ENCODE data around the gene CCDC177.
A peak's percentile ranks its signal among the peaks of the same experiment; 100 is the strongest.

The CCDC177 gene

DNA sequence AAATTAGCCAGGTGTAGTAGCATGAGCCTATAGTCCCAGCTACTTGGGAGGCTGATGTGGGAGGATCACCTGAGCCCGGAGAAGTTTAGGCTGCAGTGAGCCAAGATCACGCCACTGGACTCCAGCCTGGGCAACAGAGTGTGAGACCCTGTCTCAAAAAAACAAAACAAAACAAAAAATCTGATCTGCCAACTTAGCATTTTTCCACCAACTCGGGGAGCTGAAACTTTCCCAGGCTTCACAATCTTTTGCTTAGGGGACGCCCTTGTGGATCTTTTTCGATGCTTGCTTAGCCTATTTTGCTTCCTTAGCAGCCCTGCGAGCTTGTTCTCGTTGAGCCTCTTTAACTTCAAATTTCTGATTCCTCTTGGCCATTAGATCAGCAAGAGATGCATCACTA, 13.8 kb downstream of the CCDC177 start:
- no peak for DNase-seq

DNA sequence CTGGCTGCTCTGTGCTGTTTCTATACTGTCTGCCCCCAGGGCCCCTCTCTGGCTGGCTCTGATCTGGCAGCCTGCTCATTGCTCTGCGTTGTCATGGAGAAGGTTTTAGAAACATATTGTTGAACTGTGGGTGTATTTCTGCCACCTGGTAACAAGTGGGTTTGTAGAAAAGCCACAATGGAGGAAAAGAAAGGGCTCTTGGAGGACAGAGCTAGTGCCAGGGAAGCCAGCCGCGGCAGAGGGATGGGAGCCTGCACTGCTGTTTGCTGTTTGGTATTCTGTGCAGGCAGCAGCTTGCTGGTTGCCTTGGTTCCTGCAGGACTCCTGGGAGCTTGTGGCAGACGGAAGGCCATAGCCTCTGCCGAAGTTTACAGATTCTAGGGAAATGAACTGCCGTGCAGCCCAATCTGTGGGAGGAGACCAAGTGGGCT, 15.1 kb downstream of the CCDC177 start:
- peak; percentile 73 for DNase-seq

DNA sequence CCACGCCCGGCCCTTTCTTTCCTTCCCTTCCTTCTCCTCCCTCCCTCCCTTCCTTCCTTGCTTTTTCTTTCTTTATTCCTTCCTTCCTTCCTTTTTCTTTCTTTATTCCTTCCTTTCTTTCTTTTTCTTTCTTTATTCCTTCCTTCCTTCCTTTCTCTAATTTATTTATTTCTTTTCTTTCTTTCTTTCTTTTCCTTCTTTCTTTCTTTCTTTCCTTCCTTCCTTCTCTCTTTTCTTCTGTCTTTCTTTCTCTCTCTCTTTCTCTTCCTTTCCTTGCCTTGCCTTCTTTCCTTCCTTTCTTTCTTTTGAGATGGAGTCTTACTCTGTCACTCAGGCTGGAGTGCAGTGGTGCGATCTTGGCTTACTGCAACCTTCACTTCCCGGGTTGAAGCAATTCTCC, 15.9 kb downstream of the CCDC177 start:
- DNase-seq = no peak

DNA sequence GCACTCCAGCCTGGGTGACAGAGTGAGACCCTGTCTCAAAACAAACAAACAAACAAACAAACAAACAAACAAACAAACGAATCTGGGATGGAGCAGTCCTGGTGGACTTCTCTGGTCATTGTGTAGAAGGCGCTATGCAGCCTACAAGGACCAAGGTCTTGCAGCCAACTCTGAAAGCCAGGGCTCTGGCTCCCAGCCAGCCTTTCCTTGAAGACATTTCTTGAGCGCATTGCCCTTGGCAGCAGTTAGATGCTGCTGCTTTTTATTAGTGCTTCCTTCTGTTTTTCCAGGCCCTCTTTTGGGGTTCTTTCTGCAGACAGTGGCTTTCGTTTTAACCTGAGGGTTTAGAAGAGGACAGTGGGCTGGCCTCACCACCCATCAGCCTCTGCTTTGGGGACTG, 20.2 kb downstream of the CCDC177 start:
- DNase-seq = no peak

DNA sequence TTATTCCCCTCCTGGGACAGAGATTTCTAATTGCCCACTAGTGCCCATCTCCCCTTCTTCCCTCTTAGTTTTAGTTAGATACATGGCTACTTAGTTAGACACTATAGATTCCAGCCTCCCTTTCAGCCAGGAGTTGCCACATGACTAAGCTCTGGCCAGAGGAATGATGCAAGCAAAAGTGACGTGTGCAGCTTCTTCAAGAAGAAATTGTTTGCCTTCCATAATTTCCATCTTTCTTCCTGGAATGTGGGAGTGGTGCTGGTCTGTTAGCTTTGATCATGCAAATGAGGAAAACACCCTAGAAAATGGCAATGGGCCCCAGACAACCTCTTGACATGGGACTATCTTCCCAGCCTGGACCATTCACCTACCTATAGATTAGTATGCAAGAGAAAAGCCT, 21.4 kb downstream of the CCDC177 start:
- DNase-seq = no peak

DNA sequence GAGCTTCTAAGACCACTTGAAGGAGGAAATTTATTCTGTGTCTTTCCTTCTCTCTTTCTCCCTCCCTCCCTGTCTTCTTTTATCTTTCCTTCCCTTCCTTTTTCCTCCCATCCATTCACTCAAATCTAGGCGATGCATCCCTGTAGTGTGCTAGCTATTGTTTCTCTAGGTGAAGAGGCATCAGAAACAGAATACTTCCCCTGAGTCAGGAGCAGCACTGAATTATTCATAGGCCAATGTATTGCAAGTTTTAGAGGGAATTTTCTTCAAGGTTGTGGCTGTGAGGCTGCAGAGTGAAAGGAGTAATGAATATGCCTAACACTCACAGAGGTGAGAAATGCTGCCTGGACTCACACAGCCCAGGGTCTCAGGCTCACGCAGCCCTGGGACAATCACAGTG, 23.2 kb downstream of the CCDC177 start:
- no peak for DNase-seq

DNA sequence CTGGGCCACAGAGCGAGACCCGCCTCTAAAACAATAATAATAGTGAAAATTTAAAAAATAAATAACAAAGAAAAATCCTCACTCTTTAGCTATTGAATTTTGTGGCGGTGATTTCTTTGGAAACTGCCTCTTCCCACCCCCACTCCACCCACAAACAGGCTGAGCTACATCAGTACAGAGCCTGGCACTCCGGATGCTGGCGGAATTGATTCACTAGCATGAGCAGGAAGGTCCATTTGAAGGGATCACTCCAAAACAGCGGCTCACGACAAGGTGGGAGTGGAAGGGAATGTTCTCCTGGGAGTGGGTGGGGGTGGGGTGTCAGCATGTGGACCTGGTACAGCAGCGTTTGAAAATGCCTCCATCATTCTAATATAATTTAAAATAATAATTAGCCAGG, 26.1 kb downstream of the CCDC177 start:
- no peak for DNase-seq

DNA sequence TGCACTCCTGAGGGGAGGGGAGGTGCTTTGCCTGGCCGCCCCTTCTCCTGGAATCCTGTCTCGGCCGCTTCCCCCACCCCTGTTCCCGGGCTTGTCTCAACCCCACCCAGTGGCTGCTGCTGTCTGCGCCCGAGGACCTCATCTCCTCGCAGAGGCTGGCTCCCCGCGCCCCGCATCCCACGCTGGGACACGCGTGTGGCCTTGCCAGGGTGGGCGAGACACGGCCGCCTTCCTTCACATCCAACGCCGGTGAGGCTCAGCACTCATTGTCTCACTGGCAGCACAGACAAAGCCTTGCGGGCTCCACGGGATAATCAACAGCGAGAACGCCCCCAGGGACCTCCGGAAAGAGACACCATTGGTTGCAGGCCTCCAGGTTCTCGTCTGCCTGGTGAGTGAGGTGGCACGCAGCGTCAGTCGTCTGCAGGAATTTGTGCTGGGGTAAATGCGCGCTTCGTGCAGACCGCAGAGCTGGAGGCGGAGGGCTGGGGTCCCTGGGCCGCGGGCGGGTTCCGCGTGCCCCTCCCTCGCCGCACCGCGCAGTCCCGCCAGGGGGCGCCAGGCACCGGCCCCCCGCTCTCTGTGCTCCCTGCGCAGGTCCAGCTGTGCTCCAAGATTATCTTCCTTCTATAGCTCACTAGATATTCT, 26.8 kb downstream of the CCDC177 start:
- DNase-seq = peak; percentile 48

DNA sequence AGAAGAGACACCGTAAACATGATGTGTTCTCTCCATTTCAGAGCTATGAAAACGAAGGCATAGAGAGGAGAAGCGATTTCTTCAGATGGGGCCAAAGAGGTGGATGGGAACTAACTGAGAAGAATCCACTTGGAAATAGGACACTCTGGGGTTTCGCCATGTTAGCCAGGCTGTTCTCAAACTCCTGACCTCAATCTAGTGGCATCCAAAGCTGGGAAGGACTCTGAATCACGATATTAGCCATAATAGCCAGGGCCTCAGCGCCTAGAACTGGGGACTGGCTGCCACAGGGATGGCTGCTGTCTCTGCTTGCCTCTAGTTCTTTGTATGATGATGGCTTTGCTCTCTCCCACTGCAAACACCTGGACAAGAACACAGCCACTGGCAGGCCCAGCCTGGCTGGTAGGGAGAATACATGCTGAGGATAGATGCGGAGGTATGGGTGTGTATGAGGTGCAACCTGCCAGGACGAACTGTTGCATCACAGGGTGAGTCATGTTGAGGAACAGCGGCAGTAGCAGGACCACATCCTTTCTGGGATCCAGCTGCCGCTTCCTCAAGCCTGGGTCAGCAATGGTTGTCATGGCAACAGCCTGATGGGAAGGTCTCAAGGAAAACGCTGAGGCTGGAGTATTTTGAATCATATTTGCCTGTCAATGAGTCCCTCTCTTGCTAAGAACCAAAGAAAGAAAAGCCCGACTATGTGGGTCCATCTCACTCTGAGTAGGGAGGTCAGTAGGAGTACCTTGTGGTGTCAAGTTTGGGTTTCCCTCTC, 31.1 kb downstream of the CCDC177 start:
- DNase-seq = peak; percentile 46

DNA sequence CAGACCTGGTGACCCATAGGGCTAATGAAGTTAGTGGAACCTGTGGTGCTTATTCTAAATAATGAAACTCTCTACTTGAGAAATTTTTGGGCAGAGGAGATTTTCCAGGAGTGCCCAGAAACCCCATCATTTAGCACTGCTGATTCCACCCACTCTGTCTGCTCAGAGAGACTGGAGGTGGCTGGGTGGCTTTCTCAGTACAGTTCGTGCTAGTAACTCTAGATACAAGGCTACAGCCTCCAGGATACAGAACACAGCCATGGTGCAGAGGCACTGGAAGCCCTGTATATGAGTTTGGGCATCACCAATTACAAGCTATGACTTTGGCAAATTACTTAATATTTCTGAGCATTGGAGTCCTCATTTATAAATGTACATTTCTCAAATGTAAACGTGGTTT, 32.4 kb downstream of the CCDC177 start:
- no peak for DNase-seq

DNA sequence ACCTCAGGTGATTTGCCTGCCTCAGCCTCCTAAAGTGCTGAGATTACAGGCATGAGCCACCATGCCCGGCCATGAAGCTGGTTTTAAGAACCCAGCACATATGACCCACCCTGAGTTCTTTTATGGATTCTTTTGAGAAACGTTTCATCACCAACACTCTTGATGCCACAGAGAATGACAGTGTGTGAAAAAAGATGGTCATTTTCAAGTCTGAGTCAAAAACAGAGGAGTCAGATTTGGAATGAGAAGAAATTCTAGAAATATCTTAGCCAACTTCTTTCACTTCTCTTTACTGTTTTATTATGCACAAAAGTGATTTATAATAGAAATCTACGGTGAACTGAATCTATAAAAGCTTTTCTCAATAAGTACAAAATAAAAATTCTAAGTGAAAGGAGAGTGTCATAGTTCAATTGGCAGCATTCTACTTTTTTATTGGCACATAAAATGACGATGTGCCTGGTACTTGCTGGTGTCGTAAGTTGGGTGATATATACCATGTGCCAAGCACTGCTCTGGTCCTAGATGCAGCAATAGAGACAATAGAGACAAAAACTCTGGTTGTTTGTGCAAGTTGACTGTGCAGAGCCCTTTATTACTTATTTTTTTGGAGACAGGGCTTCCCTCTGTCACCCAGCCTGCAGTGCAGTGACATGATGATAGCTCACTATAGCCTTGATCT, 33.9 kb downstream of the CCDC177 start:
- no peak for DNase-seq

DNA sequence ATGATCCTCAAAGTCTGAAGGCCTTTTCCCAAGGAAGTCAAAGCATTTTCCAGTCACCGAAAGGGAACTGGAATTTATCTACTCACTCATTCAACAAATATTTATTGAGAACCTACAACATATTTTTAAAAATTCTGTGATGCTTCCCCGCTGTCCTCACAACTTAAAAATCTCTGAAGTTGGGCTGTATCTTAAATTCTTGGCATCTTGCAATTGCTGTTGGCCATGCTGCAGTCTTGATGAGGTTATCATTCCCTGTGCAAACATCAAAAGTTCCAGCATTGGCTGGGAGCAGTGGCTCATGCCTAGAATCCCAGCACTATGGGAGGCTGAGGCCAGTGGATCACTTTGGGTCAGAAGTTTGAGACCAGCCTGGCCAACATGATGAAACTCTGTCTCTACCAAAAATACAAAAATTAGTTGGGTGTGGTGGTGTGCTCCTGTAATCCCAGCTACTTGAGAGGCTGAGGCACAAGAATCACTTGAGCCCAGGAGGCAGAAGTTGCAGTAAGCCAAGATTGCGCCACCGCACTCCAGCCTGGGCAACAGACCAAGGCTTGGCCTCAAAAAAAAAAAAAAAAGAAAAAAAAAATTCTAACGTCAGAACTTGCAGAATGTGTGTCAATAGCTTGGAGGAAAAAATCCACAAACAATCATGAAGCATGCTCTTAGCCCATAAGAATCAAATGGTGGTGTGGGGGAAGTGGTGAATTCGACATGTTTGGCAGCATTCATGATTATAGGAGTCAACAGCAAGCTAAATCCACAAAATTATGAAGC, 34.9 kb downstream of the CCDC177 start:
- no peak for DNase-seq

DNA sequence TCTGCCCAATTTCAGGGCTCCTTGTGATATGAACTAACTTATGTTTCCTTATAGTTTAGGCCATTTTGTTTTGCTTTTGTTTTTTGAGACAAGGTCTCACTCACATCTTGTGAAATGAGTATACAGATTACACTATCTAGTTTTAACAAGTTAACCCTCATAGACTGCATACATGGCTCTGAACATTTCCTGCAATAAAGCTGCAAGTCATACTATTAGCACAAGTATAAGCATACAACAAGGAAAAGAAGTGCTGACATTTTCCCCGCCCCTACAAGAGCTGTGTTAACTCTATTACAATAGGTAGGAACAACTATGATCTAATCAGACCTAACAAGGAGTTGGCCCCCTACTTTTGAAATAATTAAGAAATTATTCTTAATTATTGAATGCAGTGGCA, 35.9 kb downstream of the CCDC177 start:
- no peak for DNase-seq

DNA sequence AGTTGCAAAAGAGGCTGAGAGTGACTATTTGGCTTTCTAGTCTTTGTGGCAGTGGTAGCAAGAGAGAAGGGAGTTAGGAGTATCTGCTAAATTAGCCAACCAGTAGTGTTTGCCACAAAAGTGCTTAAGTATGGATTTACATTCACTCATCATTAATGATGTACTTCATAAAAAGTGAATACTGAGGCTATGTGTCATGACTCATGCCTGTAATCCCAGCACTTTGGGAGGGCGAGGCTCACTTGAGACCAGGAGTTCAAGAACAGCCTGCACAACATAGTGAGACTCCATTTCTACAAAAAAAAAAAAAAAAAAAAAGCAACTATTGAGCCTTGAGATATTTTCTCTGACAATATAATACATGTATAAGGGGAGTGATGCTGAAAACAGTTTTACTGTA, 36.8 kb downstream of the CCDC177 start:
- no peak for DNase-seq

DNA sequence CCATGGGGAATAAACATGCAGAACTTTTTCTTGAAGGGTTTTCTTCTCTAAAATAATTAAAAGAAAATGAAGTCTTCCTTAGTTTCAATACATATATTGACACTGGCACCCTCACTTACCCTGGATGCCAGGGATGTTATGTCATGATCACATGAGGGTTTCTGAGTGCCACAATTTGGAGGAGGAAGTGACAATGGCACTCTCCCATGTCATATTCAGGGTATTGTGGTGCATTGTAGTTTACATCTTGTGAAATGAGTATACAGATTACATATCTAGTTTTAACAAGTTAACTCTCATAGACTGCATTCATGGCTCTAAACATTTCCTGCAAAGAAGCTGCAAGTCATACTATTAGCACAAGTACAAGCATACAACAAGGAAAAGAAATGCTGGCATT, 37.7 kb downstream of the CCDC177 start:
- no peak for DNase-seq

DNA sequence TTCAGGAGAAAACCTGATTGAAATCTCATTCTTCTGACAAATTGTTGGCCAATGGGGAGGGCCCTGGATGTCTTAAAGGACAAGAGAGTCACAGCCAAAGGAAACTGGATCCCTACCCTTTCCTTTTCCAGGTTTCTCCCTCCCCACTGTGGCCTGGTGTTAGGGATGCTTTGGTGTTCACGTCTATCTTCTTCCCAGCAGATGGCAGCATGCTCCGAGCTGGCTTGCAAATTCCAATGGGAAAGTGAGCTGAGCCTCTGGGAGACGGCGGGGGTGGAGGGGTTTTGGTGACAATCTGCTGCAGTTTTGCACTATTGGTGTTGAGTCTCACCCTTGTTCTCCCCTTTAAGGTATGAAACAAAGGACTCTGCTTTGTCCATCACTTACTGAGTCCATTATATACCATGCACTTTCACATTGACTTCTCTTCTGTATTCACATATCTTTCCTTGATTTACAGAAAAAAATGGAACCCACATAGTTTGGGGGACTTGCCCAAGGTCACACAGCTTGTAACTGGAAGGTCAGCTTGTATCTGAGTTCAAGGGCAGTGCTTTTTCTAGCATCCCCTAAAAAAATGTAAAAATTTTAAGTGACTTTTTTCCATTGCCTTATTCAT, 39.3 kb downstream of the CCDC177 start:
- DNase-seq = peak; percentile 60

DNA sequence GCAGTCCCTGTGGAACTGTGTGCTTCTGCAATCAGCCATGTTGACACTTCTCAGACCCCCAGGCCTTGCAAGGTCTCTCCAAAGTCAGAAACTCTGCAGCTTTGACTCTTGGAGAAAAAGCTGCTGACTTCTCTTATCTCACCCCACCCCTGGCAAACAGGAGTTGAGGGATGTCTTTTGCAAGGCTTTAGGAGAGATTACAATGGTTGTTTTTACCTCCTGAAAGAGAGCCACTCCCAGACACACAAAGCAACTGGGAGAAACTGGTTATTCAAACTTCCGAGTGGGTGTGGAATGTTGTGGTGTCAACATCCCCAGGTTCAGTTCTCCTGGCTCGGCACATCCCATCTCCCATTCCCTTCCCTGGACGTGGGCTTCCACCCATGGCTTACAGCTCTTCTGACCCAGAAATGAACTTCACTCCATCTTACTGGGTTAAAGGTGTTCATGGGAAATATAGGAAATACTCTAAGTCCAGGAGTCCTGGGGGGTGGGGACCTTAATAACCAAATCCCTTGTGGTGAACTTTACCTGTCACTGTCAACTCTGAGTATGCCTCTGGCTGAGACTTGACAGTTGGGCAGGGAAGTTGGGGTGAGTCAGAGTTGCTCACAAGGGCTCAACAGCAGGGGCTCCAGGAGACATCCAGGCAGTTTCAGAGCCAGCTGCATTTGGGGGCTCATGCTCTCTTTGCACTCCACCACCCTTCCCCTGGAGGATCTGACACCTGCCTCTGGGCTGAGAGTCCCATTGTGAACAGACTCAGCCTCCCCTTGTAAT, 41.9 kb downstream of the CCDC177 start:
- DNase-seq = no peak

DNA sequence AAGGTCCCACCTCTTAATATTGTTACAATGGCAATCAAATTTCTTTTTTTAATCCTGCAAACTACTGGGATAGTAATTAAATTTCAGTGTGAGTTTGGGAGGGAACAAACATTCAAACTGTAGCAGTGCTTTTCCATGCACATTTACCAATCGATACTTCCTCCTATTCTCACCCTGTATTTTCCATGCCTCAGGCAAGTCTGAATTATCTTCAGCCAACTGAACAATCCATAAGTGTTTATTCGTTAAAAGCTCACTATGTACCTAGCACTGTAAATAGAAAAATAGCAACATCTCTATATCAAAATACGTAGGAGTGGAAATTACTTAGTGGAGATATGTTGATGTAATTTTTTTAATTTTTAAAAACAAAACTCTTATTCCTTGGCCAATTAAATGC, 43.5 kb downstream of the CCDC177 start:
- DNase-seq = peak; percentile 71

DNA sequence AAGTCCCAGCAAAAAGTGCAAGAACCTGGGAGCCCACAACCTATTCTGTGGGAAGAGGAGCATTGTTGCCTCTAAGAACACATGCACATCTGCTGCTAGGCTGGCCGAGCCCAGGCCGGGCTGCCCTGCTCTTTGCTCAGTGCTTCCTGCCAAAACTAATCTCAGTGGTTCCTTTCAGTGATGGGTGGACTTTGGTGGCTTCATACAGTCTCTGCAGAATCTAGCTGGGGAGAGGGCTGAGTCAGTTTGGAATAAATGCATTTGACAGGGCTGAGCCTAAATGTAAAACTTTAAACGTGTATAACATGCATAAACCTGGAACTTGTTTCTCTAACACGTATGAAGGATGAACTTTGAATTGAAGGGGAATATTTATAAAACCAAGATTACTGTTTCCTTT, 44.6 kb downstream of the CCDC177 start:
- no peak for DNase-seq

DNA sequence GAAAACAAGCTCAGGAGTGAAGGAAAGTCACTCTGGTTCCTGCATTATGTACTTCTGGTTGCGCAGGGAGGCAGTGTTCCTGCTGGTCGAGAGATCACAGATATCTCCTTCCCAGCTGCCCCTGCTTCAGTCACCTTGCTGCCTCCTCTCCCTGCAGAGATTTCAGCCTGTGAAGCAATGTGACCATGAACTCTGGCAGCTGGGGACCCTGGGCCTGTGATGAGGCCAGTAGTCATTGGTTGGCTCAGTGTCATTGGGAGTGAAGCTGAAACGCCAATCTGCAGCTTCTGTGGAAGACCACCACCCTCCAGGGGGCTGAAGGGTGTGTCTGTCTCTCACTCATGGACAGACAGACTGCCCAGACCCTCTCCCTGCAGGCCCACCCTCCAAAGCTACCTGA, 45.1 kb downstream of the CCDC177 start:
- no peak for DNase-seq

DNA sequence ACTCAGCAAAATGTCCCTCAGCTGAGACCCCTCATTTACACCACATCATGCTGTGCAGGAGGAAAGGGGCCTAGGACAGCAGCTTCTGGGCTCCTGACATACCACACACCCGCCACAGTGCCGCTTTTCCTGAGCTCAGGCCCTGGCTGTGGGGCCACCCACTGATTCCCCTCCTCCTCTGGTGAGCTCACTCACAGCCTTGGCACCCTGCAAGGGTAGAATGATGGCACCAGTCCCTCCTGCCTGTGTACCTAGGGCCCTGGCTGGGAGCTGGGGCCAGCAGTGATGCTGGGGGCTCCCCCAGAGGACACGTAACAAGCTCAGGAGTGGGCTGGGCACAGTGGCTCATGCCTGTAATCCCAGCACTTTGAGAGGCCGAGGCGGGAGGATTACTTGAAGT, 45.7 kb downstream of the CCDC177 start:
- DNase-seq = no peak

DNA sequence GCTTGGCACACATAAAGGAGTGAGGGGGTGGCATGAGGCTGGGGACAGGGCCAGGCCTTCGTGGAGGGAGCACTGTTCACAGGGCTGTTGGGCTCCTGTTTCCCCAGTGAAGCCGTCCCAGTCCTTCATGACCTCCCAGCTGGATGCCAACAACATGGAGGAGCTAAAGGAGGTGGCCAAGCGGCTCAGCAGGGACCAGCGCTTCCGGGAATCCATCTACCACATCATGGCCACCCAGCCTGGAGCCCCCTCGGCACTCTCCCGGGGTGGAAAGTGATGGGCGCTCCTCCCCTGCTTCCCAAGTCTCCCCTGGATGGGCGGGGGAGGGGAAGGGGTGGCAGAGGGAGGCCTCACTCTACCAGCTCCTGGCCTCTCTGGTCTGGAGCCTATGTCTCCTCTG, 46.5 kb downstream of the CCDC177 start:
- no peak for DNase-seq
